ENCODE results near the gene GNB2.

- TF ChIP-seq CTCF (conservative IDR thresholded peaks at IDR 0.05; ENCODE audit: low read length) (no peak), EZH2phosphoT487 (IDR thresholded peaks at IDR 0.05; ENCODE audit: borderline replicate concordance) (no peak)
Measured at GRCh38 chr7:100694098-100694745, 20.7 kb downstream of the GNB2 start, which contains the start of gene GIGYF1.

Measured in Loucy (cell line).